Femur (tissue), 1 donor: Measurements from ENCODE around the gene SLC35D1.
"Not testable (repeated sequence)": the region's sequence is repeated elsewhere in the genome, so short reads cannot be mapped to it uniquely, and the experiment has no call there.

ENCODE experiments used
- DNase-seq: peaks from one replicate; pipeline ENCODE4 v3.0.0-alpha.2; 2017

The SLC35D1 gene

GRCh38 chr1:67053785-67054772 lies at the start of gene SLC35D1:
SLC35D1 (minus strand) TSS chr1:67054148; CDS start chr1:67054013, 135 bp downstream.
- peak; percentile 88 for DNase-seq

GRCh38 chr1:67103548-67103947 lies 49.6 kb upstream of the SLC35D1 start:
- DNase-seq: no peak

- DNase-seq: no peak
Measured at GRCh38 chr1:67100833-67101232, 46.9 kb upstream of the SLC35D1 start.

GRCh38 chr1:67097305-67097704 lies 43.4 kb upstream of the SLC35D1 start:
- DNase-seq: no peak

GRCh38 chr1:67094191-67094590 lies 40.2 kb upstream of the SLC35D1 start:
- no peak for DNase-seq

- DNase-seq: no peak
Measured at GRCh38 chr1:67089685-67090208, 35.8 kb upstream of the SLC35D1 start.

GRCh38 chr1:67088440-67088839 lies 34.5 kb upstream of the SLC35D1 start:
- DNase-seq: no peak

GRCh38 chr1:67085326-67085725 lies 31.4 kb upstream of the SLC35D1 start:
- DNase-seq: no peak

GRCh38 chr1:67084765-67085318 lies 30.9 kb upstream of the SLC35D1 start:
- DNase-seq: no peak

GRCh38 chr1:67078291-67078690 lies 24.3 kb upstream of the SLC35D1 start:
- no peak for DNase-seq

GRCh38 chr1:67077593-67077992 lies 23.6 kb upstream of the SLC35D1 start:
- no peak for DNase-seq

GRCh38 chr1:67072749-67073148 lies 18.8 kb upstream of the SLC35D1 start:
- DNase-seq: no peak

- DNase-seq: not testable (repeated sequence)
Measured at GRCh38 chr1:67067655-67068054, 13.7 kb upstream of the SLC35D1 start.

GRCh38 chr1:67062412-67062811 lies 8.5 kb upstream of the SLC35D1 start:
- no peak for DNase-seq

GRCh38 chr1:67061266-67061665 lies 7.3 kb upstream of the SLC35D1 start:
- DNase-seq: no peak

- DNase-seq: no peak
Measured at GRCh38 chr1:67060811-67061218, 6.9 kb upstream of the SLC35D1 start.

- no peak for DNase-seq
Measured at GRCh38 chr1:67059346-67059745, 5.4 kb upstream of the SLC35D1 start.

- no peak for DNase-seq
Measured at GRCh38 chr1:67058761-67059160, 4.8 kb upstream of the SLC35D1 start.

GRCh38 chr1:67058242-67058641 lies 4.3 kb upstream of the SLC35D1 start:
- DNase-seq: no peak

GRCh38 chr1:67053535-67053784 lies 488 bp downstream of the SLC35D1 start:
- peak; percentile 83 for DNase-seq

- DNase-seq: peak; percentile 64
Measured at GRCh38 chr1:67052741-67053534, 1.0 kb downstream of the SLC35D1 start.

GRCh38 chr1:67051196-67051595 lies 2.8 kb downstream of the SLC35D1 start:
- DNase-seq: no peak

GRCh38 chr1:67044631-67045270 lies 9.2 kb downstream of the SLC35D1 start:
- DNase-seq: no peak
